Loucy (cell line): ENCODE measurements around the gene PROSER3.

Experiments
- H2AFZ ChIP-seq: fragments of 200-600 bp; sonication (generic); 2 replicates; pipeline ENCODE4 v1.6.0; 2016; ENCODE audit warnings: antibody characterized with exemption, mild to moderate bottlenecking, low read length, moderate library complexity
- H3F3A ChIP-seq: fragments of 200-600 bp; 2 replicates; pipeline ENCODE4 v1.6.0; 2016; ENCODE audit warnings: antibody characterized with exemption, low read depth, mild to moderate bottlenecking
- H3K27me3 ChIP-seq: fragments of 200-600 bp; sonication (generic); 2 replicates; pipeline ENCODE4 v1.6.1; 2014; ENCODE audit warnings: low read length, mild to moderate bottlenecking; ENCODE audit not compliant: insufficient read depth, poor library complexity, severe bottlenecking
- H3K36me3 ChIP-seq: fragments of 200-600 bp; sonication (generic); 2 replicates; pipeline ENCODE4 v1.6.1; 2016; ENCODE audit warnings: low read length; ENCODE audit not compliant: insufficient read depth
- H3K4me1 ChIP-seq: fragments of 200-600 bp; sonication (generic); 2 replicates; pipeline ENCODE4 v1.5.1; 2014; ENCODE audit warnings: low read length, mild to moderate bottlenecking; ENCODE audit not compliant: insufficient read depth, poor library complexity, severe bottlenecking
- H3K4me2 ChIP-seq: fragments of 200-600 bp; sonication (generic); 2 replicates; pipeline ENCODE4 v1.6.0; 2014; ENCODE audit warnings: antibody characterized with exemption, low read length, low read depth, mild to moderate bottlenecking; ENCODE audit not compliant: poor library complexity, severe bottlenecking
- H3K4me3 ChIP-seq: fragments of 200-600 bp; sonication (generic); 2 replicates; pipeline ENCODE4 v1.5.1; 2014; ENCODE audit warnings: low read length, mild to moderate bottlenecking, mixed read lengths; ENCODE audit not compliant: poor library complexity, severe bottlenecking
- H3K79me2 ChIP-seq: fragments of 200-600 bp; sonication (generic); 2 replicates; pipeline ENCODE4 v1.6.1; 2014; ENCODE audit warnings: low read length; ENCODE audit not compliant: insufficient read depth
- H3K9ac ChIP-seq: fragments of 200-600 bp; sonication (generic); 2 replicates; pipeline ENCODE4 v1.6.0; 2014; ENCODE audit warnings: mild to moderate bottlenecking, low read depth, low read length, moderate library complexity; ENCODE audit not compliant: poor library complexity, severe bottlenecking
- H3K9me2 ChIP-seq: fragments of 200-600 bp; sonication (generic); replicated peaks from 2 replicates; pipeline ENCODE4 v1.6.1; 2016; ENCODE audit warnings: low read depth, low read length, mixed read lengths
- H3K9me3 ChIP-seq: fragments of 200-600 bp; sonication (generic); 2 replicates; pipeline ENCODE4 v1.6.1; 2014; ENCODE audit warnings: mild to moderate bottlenecking, antibody characterized with exemption, low read length, low read depth; ENCODE audit not compliant: insufficient read depth
- H4K20me1 ChIP-seq: fragments of 200-600 bp; sonication (generic); 2 replicates; pipeline ENCODE4 v1.6.0; 2014; ENCODE audit warnings: antibody characterized with exemption, low read length, mild to moderate bottlenecking; ENCODE audit not compliant: insufficient read depth, poor library complexity, severe bottlenecking
- CTCF ChIP-seq: fragments of 200-600 bp; sonication (generic); conservative IDR thresholded peaks from 2 replicates; pipeline ENCODE4 v1.5.1; 2014; ENCODE audit warnings: mild to moderate bottlenecking, antibody characterized with exemption, low read length
- EZH2phosphoT487 ChIP-seq: fragments of 200-600 bp; IDR thresholded peaks from 2 replicates; pipeline ENCODE4 v1.6.1; 2018; ENCODE audit warnings: antibody characterized with exemption, mild to moderate bottlenecking, moderate library complexity, borderline replicate concordance

Gene PROSER3

GRCh38 chr19:35729763-35730162, 28.2 kb upstream of the PROSER3 start:
- Histone ChIP-seq H3F3A (no peaks in the 10 kb centered on the region), H3K9ac (no peak overlapping the region), H3K79me2 (no peaks in the 10 kb centered on the region), H3K36me3 (peaks cover 62% of the 10 kb centered on the region; the same call in 1 of the 2 replicates), H2AFZ (no peak overlapping the region), H3K9me3 (no peaks in the 10 kb centered on the region), H3K4me3 (no peak overlapping the region), H3K27me3 (no peaks in the 10 kb centered on the region), H3K9me2 (no peaks in the 10 kb centered on the region), H3K4me2 (no peak overlapping the region), H4K20me1 (no peaks in the 10 kb centered on the region), H3K4me1 (no peaks in the 10 kb centered on the region)
- TF ChIP-seq CTCF: no peak
- no peak for TF ChIP-seq EZH2phosphoT487

GRCh38 chr19:35730326-35730725, 27.6 kb upstream of the PROSER3 start:
- Histone ChIP-seq H3K9me3 (no peaks in the 10 kb centered on the region), H3K9ac (no peak overlapping the region), H3K27me3 (no peaks in the 10 kb centered on the region), H3K9me2 (no peaks in the 10 kb centered on the region), H3K4me1 (no peaks in the 10 kb centered on the region), H4K20me1 (no peaks in the 10 kb centered on the region), H3K79me2 (no peaks in the 10 kb centered on the region), H2AFZ (no peak overlapping the region), H3K4me3 (no peak overlapping the region), H3K4me2 (no peak overlapping the region), H3K36me3 (peaks cover 56% of the 10 kb centered on the region; the same call in 1 of the 2 replicates), H3F3A (no peaks in the 10 kb centered on the region)
- TF ChIP-seq EZH2phosphoT487 (no peak), CTCF (no peak)

- Histone ChIP-seq H3K36me3 (peaks cover 47% of the 10 kb centered on the region; the same call in 1 of the 2 replicates), H3K9me2 (no peaks in the 10 kb centered on the region), H2AFZ (no peak overlapping the region), H3K4me1 (no peaks in the 10 kb centered on the region), H3K9me3 (no peaks in the 10 kb centered on the region), H3K27me3 (no peaks in the 10 kb centered on the region), H4K20me1 (no peaks in the 10 kb centered on the region), H3K9ac (no peak overlapping the region), H3K4me2 (no peak overlapping the region), H3F3A (no peaks in the 10 kb centered on the region), H3K4me3 (no peak overlapping the region), H3K79me2 (no peaks in the 10 kb centered on the region)
- TF ChIP-seq EZH2phosphoT487: no peak
- no peak for TF ChIP-seq CTCF
Measured at GRCh38 chr19:35731353-35731752, 26.6 kb upstream of the PROSER3 start.
